HG02852 (cell line): Measurements from ENCODE around the gene SNX15.
"Not testable (repeated sequence)": the region's sequence is repeated elsewhere in the genome, so short reads cannot be mapped to it uniquely, and the experiment has no call there.

Source experiments
- ATAC-seq: cut with Tn5 transposase; IDR thresholded peaks from one replicate; pipeline ENCODE4 v1.9.1; 2021; ENCODE audit warnings: mild to moderate bottlenecking, moderate library complexity; ENCODE audit not compliant: unreplicated experiment

SNX15 gene

DNA sequence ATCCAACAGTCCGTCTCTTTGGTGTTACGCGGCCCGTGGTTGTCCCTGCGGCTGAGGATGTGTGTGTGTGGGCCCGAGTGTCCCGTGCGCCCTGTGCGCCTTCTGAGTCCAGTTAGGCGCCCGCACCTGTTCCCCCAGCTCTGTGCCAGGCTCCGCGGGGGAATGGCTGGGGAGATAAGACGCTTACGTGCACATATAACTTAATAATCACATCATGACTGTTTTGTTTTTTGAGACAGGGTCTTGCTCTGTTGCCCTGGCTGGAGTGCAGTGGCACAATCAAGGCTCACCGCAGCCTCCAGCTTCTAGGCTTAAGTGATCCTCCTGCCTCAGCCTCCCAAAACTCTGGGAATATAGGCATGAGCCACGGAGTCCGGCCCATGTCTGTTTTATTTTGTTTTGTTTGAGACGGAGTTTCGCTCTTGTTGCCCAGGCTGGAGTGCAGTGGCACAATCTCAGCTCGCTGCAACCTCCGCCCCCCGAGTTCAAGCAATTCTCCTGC, 12.5 kb upstream of the SNX15 start:
- ATAC-seq: no peak

GRCh38 chr11:65016705-65017104, 10.5 kb upstream of the SNX15 start:
- no peak for ATAC-seq

DNA sequence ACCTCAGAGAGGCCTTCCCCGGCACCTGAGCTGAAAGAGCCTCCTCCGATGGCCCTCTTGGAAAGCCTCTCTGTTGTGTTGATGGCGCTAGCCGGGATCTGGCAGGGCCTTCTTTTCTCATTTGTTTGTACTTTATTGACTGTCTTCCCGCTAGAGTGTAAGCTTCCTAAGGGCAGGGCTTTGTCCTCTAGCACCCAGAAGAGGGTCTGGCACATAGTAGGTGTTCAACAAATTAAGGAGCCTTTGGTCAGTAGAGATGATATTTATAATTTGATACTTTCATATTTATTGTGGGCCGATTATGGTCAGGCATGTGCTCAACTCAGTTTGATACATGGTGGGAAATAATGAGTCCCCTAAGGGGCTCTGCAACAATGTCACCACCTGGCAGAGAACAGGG, 9.3 kb upstream of the SNX15 start:
- ATAC-seq: no peak

GRCh38 chr11:65019824-65020223, 7.4 kb upstream of the SNX15 start:
- no peak for ATAC-seq

DNA sequence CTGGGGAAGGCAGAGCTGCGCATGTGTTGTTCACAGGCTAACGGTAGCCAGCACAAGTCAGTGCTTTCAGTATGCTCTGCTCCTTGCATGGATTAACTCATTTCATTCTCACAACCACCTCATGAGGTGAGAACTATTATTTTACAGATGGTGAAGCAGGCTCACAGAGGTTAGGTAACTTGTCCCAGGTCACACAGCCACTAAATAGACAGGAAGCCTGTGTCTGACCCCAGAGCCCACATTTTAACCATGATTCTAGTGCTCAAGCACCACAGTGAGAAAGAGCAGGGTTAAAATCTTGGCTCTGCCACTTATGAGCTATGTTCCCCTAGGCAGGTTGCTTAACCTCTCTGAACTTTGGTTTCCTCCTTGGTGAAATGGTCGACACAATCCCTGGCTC, 6.2 kb upstream of the SNX15 start:
- no peak for ATAC-seq

- ATAC-seq: no peak
These were observed 5.7 kb upstream of the SNX15 start for GRCh38 chr11:65021509-65021908.

GRCh38 chr11:65023502-65023901, 3.7 kb upstream of the SNX15 start:
- not testable (repeated sequence) for ATAC-seq

- no peak for ATAC-seq
These were observed 429 bp upstream of the SNX15 start for GRCh38 chr11:65026810-65027209.

- no peak for ATAC-seq
These were observed 5.0 kb downstream of the SNX15 start for GRCh38 chr11:65032216-65032615.

GRCh38 chr11:65034423-65034822, 7.2 kb downstream of the SNX15 start:
- no peak for ATAC-seq

DNA sequence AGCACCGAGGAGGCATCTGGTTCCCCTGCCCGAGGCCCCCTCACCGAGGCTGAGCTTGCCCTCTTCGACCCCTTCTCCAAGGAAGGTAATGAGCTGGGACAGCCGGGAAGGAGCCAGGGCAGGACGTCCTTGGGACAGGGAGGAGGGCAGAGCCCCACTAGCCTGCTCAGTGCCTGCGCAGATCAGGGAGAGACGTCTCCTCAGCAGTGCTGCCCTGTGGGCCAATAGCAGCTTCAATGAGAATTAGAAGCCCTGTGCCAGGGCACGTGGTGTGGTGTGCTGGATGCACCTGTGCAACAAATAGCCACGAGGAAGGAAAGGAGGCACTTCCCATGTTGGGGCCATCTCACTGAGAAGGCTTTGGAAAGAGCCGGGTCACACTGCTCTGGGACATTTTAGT, 8.3 kb downstream of the SNX15 start:
- ATAC-seq: no peak

DNA sequence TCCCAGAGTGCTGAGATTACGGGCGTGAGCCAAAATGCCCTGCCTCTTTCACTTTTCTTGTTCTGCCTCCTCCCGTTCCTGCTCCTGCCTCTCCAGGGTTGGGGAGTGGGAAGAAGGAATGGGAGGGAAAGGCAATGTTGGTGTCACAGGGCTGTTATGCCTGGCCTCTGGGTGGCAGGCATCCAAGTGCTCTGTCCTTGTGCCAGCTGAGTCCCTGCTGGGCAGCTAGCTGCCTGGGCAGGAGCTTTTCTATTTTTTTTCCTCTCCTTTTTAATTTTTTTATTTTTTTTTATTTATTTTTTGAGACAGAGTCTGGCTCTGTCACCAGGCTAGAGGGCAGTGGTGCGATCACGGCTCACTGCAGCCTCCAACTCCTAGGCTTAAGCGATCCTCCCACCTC, 9.7 kb downstream of the SNX15 start:
- no peak for ATAC-seq

GRCh38 chr11:65040520-65040846, 13.2 kb downstream of the SNX15 start:
- ATAC-seq: no peak

DNA sequence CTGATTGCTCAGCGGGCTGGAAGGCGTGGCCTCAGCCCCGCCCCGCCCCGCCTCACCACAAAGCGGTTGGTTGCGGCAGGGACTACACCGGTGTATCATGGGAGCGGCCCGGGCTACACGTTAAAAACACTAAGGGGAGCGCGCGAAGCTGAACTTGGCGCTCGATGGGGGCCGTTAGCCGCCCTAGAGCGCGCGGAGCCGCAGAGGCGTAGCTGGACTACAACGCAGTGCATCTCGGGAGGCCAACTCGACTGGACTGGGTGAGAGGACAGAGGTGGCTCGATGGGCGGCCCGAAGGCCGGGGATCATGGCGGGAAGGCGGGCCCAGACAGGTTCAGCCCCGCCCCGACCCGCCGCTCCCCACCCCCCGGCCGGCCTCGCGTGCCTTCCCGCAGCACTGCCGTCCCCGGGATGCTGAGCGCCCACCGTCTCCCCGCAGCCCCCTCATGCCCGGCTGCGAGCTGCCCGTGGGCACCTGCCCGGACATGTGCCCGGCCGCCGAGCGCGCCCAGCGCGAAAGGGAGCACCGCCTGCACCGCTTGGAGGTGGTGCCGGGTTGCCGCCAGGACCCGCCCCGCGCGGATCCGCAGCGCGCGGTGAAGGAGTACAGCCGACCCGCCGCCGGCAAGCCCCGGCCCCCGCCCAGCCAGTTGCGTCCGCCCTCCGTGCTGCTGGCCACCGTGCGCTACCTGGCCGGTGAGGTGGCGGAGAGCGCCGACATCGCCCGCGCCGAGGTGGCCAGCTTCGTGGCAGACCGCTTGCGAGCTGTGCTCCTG, 13.8 kb downstream of the SNX15 start, which contains the start of gene SAC3D1:
TSS of gene SAC3D1 (plus strand) at position 364 of the 776 bp plus-strand sequence. CDS start at position 447, 83 bp downstream.
- peak; percentile 84 for ATAC-seq

DNA sequence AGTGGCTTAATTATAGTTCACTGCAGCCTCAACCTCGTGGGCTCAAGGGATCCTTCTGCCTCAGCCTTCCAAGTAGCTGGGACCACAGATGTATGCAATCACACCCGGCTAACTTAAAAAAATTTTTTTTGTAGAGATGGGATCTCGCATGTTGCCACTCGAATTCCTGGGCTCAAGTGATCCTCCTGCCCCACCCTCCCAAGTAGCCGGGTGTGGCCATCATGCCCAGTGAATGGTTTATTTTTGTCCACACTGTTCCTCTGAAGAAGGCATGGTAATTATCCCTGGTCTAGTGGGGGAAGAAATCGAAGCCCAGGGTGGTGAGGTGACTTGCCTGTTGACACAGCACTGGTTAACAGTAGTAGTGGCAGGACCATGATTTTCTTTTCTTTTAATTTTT, 15.7 kb downstream of the SNX15 start:
- no peak for ATAC-seq

- ATAC-seq: no peak
These were observed 16.8 kb downstream of the SNX15 start for GRCh38 chr11:65043881-65044501.

DNA sequence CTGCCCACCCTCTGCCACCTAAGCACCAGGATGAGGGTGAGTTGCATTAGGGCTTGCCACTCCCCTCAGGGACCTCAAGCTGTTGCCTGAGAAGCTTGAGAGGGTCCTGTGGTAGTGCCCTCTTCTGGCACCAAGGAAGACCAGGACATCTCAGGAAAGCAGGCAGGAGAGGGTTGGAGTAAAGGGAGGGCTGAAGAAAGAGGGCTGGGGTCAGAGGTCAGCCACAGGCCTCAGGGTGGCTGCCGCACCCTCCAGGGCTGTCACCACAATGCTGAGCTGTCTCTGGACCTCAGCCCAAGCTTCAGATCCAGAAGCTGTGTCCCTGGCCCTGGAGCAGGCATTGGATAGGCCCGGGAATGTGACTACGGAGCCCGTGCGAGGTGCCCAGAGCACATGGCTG, 17.8 kb downstream of the SNX15 start:
- ATAC-seq: no peak

- no peak for ATAC-seq
These were observed 18.5 kb downstream of the SNX15 start for GRCh38 chr11:65045728-65046127.

GRCh38 chr11:65047581-65048422, 20.6 kb downstream of the SNX15 start:
- ATAC-seq: no peak

- no peak for ATAC-seq
These were observed 24.2 kb downstream of the SNX15 start for GRCh38 chr11:65051398-65051858.

DNA sequence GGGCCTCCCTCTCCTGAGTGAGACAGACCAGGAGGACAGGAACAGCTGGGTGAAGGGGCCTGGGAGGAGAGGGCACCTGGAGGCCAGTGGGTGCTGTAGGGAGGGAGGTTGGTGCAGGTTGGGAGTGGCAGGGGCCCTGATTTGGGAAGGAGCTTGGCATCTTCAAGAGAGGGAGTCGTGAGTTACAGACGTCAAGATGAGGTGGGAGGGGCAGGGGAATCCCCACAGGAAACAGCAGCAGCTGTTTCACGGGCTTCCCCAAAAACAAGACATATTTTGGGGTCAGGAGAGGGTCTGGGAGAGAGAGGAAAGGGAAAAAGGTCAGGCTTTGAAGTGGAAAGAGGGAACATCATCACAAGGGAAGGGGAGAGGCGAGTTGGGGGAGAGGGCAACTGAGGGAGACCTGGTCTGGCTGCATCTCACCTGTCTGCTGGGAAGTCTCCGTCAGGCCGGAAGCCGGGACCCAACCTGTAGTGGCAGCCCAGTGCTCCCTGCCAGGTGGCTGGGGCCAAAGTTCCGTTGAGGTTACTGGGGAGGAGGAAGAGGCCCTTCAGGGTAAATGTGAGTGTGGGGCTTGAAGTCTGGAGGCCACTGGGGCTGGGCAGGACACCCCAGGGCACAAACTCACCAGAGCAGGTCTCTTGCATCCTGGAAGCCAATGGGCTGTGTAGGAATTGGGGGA, 26.7 kb downstream of the SNX15 start:
- no peak for ATAC-seq
